Non-pigmented ciliary epithelial cell (primary cell): ENCODE results near the gene IGHMBP2.
"Not testable (repeated sequence)": the region's sequence is repeated elsewhere in the genome, so short reads cannot be mapped to it uniquely, and the experiment has no call there.

ENCODE experiments used
- DNase-seq: peaks from one replicate; pipeline ENCODE4 v3.0.0-alpha.2; 2010; ENCODE audit warnings: low read depth

Gene IGHMBP2

DNA sequence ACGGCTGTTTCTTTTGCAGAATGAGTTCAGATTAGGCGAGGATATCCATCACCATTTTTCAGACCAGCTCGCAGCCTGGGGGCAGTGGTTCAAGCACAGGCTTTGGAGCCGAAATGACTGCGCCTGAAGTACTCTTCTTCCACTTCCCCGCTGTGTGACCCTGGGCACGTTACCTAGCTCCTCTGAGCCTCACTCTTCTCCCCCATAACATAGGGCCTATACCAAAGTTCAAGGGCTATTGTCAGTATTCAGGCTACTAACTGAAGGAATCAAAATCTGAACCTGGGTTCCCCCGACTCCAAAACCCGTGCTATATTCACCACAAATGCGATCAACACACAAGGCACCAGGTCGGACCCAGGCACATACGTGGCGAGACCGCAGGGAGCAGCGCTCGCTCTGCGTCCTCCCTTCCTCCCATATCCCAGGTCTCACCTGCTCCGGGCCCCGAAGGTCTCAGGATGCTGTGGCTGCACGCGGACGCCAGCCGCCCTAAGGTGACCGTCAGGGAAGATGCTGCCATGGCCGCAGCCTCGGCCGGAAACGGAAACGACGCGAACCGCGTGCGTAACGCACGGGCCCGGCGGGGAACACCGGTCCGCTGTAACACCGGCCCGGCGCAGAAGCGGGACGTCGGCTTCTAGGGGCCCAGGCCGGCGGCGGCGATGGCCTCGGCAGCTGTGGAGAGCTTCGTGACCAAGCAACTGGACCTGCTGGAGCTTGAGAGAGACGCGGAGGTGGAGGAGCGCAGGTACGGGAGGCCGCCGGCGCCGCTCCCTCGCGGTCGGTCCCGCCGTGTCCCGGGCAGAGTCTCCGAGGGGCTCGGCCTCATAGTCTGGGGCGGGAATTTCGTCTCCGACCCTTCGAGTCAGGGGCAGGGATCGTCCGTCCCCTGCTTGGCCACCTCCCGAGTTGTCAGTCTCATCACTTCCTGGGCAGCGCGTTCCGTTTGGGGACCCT lies at the start of gene IGHMBP2, which contains the start of gene MRPL21:
Gene IGHMBP2 (plus strand): TSS at position 604 of the 960 bp plus-strand sequence. CDS start 62 bp downstream, at position 666.
Gene MRPL21 (minus strand): TSS at position 545 of the 960 bp plus-strand sequence. CDS start 22 bp downstream, at position 523.
- DNase-seq: no peak

DNA sequence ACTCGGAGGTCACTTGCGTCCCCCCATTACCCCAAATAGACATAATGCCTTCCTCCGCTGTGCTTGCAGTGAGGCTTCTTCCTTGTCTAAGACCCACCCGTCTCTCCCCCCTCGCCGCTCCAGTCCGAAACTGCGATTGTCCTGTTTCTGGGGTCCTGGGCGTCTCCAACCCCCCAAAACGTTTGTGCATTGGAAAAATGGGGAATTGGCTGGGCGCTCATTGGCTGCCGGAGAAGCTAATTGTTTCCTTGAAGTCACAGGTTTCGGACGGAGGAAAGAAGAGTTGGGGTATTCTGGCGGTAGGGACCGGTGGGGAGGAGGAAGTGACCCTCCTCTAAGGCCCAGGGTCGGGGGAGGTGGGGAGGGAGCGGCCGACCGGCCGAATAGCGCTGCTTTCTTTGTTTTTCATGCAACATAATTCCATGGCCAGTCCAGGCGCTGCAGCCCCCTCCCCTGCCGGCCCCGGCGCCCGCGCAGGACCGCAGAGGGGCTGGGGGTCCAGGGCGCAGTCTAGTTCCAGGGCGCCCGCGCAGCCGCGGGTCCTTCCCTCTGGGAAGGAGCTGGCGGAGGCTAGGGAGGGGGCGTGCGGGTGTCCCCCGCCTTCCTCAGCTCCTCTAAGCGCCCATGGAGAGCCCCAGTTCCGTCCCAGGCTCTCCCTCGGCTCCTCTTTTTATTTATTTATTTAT lies 49.3 kb upstream of the IGHMBP2 start:
- no peak for DNase-seq

DNA sequence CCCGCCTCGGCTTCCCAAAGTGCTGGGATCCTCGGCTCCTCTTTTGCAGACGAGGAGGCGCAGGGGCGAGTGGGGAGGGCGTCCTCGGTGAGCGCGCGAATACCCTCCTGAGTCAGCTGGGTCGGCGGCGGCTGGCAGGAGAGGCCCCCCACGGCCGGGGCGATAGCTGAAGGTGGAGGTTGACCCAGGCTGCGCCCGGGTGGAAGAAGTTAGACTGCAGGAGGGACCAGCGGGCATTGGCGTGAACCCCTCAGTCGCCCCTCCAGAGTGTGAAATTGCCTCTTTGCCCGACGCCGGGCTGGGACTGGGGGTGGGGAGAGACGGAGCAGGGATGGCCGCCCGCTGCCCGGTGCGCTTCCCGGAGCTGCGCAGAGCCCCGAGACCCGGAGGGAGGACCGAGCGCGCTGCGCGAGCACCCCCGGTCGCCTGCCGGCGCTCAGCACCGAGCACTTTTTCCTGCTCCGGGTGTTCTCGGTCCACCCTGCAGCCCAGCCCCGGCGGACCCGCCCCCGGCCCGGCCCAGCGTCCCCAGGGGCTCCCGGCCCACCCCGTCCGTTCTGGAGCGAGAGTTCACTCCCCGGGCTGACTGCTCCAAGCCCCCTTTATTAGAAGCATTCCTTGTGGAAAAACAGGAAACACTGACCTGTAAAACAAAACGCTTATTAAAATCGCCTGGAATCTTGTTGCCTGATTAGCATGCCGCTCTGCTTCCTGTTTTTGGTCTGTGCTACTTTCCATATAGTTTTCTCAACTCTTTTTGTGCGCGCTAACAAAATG lies 48.3 kb upstream of the IGHMBP2 start:
- DNase-seq: no peak

DNA sequence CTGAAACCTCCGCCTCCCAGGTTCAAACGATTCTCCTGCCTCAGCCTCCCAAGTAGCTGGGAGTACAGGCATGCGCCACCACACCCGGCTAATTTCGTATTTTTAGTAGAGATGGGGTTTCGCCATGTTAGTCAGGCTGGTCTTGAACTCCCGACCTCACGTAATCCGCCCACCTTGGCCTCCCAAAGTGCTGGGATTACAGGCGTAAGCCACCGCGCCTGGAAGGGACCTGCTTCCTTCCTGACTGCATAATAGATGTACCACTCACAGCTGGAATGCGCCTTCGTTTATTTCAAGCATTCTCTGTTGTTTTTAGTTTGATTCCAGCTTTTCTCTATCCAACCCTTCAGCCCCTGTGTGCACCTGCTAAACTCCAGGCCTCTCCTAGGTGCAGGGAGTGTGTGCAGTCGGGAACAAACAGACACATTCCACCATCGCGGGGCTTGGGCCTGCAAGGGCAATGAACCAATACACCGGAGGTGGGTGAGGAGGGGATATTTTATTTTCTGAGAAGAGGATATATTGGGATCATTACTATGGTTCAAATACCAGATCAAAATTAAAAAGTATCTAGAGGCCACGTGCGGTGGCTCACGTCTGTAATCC lies 47.2 kb upstream of the IGHMBP2 start:
- DNase-seq: not testable (repeated sequence)

DNA sequence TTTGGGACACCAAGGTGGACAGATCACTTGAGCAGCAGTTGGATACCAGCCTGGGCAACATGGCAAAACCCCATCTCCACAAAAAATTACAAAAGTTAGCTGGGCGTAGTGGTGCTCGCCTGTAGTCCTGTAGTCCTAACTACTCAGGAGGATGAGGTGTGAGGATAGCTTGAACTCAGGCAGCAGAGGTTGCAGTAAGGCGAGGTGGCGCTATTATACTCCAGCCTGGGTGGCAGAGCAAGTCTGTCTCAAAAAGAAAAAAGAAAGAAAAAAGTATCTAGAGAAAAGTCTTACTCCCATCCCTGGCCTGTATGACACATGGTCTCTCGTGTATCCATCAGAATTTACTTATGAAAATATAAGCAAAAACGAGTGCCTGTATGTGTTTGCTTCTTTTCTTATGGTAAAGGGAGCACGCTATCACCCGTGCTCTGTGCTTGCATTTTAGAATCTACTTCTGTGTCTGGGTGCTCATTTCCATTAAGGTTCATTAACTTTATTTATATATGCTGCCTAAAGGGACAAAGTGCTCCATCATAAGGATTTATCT lies 46.6 kb upstream of the IGHMBP2 start:
- DNase-seq: no peak

DNA sequence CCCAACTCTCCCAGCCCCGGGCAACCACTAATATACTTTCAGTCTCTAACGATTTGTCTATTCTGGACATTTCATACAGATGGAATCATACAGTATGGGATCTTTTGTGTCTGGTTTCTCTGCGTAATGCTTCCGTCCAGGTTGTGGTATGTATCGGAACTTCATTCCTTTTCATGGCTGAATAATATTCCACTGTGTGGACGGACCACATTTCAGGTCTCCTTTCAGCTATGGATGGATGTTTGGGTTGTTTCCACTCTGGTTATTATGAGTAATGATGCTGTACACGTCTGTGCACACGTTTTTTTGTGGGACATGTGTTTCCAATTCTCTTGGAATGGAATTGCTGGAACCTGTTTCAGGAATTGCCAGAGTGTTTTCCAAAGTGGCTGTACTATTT lies 44.6 kb upstream of the IGHMBP2 start:
- DNase-seq: no peak

DNA sequence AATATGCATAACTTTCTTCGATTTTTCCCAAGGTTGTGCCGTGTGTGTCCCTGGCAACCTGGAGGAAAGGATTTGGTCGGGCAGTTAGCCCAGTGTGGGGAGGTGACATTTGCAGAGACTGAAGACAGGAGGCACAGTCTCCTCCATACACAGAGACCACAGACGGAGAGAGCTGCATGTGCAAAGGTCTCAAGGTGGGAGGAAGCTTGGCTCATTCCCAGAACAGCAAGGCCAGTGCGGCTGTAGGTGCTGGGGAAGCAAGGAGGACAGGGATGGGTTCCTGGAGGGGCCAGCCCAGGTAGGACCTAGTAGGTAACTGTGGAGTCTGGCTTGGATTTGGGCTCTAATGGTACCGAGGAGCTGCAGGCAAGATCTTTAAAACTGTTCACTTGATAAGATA lies 41.3 kb upstream of the IGHMBP2 start:
- no peak for DNase-seq

DNA sequence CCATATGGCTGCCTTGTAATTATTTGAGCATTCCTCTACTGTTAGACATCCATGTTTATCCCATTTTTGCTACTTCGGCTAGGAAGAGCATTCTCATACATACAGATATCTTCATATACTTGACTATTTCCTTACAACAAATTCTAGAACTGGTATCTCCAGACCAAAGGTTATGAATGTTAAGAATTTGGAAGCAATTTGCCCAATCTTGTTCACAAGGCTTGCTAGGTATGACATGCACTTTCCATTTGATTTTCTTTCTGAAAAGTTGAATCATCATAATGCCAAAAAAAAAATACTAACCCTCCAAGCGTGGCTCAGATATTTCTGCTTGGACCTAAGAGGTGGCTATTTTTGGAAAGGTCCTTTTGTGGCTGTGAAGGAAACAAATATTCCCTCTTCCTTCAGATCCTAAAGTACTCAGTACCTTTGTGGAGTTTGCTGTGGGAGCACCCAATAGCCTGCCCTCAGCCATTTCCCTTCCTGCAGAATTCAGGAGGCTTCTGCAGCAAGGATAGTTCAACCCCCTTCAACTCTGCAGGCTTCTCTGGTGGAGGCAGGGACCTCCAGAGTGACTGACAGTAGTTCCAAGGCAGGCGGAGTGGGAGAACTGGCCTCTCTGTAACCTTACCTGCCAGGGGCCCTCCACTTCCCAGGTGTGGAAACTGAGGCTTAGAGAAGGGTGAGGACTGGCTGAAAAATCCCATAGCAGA lies 40.0 kb upstream of the IGHMBP2 start:
- no peak for DNase-seq

DNA sequence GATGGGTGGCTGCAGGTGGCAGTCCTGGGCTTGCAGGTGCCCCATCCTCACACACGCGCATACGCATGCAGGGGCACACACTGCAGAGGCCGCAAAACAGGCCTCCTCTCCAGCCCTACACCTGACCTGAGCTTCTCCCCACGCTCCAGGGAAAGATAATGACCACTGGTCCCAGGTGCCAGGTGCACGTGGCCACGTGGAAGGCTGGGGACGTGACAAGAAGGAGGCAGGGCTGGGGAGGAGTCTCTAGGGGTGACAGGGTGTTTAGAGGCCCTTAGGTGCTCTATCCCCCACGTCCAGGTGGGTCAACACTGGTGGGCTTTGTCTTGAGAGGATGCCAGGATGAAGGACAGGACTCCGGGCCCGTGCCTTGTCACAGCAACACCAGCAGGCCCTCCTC lies 38.5 kb upstream of the IGHMBP2 start:
- no peak for DNase-seq

DNA sequence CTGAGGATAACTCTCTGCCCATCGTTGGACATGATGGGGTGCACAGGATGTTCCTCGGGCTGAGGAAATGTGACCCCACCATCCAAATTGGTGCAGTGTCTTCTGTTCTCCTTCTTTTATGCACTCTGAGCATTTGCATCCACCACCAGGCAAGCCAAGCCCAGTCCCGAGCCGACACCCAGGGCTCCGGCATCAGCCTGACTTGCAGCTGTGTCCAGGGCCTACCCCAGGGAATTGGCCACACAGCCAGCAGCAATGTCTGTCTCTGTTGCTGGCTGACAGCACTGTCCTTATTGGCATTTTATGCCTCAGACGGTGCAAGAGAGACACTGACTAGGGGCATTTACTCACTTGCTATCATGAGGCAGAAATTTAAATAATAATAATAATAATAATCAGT lies 36.6 kb upstream of the IGHMBP2 start:
- DNase-seq: no peak

DNA sequence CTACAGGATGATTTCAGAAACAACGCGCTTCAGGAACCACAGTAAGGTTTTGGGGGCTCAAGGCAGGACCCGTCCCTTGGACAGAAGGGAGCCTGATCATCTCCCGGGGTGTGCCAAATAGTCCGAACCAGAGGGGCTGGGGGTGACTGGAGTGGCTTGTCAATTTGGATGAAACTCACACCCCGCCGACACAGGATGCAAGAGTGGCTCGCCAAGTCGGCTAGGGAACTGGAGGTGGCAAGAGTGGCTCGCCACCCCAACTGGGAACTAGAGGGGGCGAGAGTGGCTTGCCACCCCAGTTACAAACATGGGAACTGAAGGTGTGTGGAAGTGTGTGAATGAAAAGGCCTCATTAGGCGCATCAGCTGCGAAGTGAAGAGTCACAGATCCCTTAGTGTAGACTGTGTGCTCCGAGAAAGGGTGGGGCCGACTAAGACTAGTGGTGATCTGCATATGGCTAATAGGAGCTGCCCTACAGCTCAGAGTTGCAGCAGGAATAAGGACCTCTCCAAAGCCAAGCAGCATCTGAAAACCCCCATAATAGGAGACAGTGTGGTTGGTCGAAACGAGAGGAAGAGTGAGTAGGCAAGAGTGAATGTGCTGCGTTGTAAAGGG lies 35.4 kb upstream of the IGHMBP2 start:
- DNase-seq: no peak

DNA sequence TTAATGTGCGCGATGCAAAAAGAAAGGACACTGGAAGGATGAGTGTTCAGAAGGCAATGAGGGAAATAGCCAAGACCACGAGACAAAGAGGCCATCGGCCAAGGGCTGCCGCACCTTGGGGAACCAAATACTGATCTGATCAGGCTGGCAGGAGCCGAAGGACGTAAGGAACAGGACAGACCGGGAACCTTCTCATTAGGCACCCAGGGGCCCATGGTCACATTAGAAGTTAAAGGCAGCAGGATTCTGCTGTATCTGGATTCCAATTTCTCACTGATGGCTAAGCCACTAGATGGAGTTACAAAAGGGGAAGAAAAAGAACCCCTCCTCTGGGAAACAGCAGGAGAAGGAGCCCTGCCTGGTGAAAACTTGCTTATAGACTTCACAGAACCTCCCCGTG lies 33.2 kb upstream of the IGHMBP2 start:
- no peak for DNase-seq

DNA sequence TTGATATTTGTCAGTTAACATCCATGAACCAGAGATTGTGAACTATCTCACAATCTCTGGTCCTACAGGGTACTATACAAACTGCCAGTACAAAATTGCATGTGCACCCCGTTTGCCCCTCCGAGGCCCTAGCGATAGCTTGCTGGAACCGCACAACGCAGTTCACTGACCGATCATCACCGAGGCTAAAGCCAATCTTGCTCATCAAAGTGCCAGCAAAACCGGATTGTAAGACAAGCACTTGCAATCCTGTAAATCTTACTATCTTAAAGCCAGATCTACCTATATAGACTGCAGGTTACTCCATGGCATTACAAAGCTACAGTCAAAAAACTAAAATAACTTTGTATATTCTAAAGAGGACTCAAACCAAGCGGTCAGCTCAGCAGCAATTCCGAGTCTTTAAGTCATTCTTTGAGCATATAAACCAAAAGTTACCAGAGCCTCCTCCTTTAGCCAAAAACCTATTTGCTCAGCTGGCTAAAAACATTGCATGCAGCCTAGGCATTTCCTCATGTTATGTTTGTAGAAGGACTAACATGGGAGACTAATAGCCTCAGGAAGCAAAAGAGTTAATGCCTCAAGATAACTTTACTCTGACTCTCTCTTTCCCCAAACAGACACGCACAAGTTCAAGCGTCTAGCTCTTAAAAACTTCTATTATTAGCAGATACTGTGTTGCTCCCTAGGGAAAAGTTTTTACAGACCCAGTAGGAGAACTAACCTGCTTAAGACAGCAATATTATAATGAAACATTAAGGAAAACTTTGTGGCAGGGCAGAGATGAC lies 31.3 kb upstream of the IGHMBP2 start:
- DNase-seq: no peak

DNA sequence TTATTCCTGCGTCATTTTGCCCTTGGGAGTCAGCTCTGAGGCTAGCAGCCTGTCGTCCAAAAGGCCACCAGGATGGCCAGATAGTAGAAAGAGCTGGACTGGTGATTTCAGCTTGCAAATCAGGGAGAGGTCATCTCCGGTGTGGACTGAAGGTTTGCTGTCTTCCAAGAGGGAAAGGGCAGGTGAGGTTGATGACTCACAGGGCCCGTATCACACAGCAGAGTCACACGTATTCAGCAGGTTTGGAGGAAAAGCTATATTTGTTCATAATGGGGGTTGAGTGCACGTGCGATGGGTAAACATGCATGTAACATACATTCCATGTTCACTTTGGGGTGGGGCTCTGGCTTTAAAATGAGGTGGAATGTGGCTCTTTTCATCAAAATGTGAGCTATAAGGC lies 25.7 kb upstream of the IGHMBP2 start:
- DNase-seq: no peak

DNA sequence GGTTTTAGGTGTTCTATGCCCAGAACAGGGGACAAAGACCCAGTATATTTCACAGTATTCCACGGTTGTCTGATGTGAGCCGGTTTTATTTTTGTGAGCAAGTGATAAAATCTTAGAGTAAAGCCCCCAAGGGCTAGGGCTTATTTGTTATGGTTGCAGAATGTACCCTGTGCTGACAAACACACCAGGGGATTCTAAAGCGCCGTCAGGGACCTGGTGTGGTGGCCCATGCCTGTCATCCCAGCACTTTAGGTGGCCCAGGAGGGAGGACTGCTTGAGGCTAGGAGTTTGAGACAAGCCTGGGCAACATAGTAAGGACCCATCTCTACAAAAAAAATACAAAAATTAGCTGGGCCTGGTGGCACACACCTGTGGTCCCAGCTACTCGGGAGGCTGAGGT lies 22.8 kb upstream of the IGHMBP2 start:
- DNase-seq: no peak

DNA sequence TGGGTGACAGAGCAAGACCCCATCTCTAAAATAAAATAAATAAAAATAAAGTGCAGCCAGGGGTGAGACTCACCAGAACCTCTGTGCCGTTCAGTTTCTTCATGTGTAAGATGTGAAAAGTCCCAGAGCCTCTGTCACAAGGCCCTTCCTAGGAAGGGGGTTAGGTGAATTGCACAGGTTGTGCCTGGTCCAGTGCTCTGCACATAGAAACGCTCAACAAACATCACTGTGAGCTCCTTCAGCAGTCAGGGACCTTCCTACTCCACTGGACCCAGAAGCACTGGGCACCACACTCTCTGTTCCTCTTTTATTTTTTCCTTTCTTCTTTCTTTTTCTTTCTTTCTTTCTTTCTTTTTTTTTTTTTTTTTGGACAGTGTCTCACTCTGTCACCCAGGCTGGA lies 22.4 kb upstream of the IGHMBP2 start:
- no peak for DNase-seq

DNA sequence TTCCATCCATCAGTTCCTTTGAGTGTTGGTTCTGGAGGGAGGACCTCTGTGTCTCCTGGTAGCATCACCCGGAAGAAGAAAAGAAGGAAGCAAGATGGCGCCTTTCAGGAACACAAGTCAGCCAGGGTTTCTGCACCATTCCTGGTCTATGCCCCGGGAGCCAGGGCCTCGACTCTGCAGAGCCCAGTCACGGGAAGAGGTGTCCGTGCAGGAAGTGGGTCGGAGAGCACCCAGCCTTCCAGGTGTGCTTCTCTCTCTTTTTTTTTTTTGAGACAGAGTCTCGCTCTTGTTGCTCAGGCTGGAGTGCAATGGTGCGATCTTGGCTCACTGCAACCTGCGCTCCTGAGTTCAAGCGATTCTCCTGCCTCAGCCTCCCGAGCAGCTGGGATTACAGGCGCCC lies 21.3 kb upstream of the IGHMBP2 start:
- no peak for DNase-seq

DNA sequence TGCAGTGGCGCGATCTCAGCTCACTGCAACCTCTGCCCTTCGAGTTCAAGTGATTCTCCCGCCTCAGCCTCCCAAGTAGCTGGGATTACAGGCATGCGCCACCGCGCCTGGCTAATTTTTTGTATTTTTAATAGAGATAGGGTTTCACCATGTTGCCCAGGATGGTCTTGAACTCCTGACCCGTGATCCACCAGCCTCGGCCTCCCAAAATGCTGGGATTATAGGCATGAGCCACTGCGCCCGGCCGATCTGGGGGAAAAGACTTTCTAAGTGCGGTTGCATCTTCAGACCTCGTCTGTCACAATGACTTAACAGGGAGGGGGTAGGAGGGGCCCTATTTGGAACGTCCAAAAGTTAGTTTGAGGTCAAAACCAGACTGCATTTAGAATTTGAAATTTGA lies 18.9 kb upstream of the IGHMBP2 start:
- not testable (repeated sequence) for DNase-seq

DNA sequence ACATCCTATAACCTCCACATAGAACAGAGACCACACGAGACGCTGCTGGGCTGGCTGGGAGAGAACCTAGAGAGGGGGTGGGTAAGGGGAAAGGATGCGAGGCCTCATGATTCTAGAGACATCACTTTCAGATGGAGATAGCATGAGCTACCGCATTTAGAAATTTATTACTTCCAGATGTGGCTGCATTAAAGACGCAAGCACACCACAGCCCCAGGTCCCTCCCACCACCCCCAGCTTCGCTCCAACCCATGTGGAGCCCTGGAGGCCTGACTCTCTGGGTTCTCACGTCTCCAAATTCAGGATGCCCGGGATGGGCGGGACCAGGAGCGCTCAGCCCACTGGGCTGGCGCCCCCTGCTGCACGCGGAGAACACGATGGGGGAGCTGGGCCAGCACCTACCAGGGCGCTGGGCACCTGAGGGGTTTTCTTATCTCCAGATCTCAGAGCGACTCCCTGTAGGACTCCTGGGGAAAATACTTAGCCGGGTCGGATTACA lies 13.7 kb upstream of the IGHMBP2 start:
- DNase-seq: peak; percentile 50
